SH-SY5Y (cell line): ENCODE results near the gene WDR35.

Experiments
- GATA2 ChIP-seq: IDR thresholded peaks from 2 replicates; pipeline ENCODE4 v1.6.1; 2011; ENCODE audit warnings: mild to moderate bottlenecking, low read depth, low read length
- GATA3 ChIP-seq: IDR thresholded peaks from 2 replicates; pipeline ENCODE4 v1.6.1; 2011; ENCODE audit warnings: low read depth, mild to moderate bottlenecking, low read length, moderate library complexity

DNA sequence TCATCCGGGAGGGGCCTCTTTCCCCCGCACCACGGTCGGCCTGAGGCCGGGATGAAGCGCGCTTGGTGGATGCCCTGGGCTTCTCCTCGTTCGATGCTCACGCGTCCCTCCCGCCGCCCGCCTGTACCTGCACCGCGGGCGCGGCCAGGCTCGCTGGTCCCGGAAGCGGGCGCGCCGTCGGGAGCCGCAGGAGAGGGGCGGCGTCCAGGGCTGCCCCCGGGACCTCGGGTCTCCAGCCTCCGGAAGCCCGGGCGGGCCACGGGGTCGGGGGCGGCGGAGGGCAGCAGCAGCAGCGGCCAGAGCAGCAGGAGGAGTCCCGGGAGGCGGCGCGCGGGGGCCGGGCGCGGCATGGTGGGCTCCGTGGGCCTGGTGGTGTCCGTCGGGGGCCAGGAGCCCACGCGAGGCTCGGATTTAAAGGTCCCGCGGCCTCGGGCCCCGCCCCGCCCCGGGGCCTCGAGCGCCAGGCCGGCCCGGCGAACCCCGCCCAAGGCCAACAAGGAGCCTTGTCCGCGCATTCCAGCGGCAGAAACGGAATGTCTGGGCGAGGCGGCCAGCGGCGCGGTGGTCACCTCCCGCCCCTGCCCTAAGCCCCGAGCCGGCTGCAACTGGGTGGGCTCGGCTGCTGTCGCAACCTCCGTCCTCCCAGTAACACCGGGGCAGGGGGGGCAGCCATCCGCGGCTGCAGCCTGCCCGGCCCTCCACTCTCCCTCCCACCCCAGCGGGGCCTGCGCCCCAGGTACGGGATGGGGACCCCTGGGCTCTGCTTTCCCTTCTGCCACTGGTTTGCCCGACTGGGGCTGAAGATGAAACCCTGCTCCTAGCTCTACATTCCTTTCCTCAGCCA is 22.6 kb upstream of the WDR35 start, which contains the start of gene MATN3:
- TF ChIP-seq GATA3 (no peak), GATA2 (no peak)
